ENCODE data around the gene BANP. TPM values are rescaled to one million over a fixed set of nuclear protein-coding genes. Genes with fewer than 3 reads are reported as not detected.

The BANP gene
- polyA plus RNA-seq, 6 donors from 2014 or later: 24.3 to 40.1 (median 28.5) TPM

DNA sequence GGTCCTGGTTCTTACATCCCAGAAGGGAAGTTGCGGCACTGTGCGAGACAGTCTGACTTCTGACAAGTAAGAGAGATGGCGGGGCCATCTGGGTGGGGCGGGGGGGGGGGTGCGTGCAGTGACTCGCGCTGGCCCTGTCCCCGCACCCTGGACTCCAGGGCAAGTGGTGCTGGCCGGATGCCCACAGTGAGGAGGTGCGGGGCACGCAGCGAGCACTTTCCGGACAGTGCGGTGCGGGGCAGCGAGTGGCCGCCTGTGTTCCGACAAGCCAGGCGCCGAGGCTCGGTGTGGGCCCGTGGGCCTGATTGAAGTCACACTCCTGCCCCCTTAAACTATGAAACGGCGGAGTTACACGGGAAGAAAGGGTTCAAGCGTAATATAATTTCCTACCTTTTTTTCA, 106.4 kb downstream of the BANP start:
- H3K4me1 Mint-ChIP-seq: peaks cover 0 to 5% (median 0%) of the 10 kb centered on the region in 3 donors
- no peak for ATAC-seq (ENCODE audit: low read depth in 2 of 2)

DNA sequence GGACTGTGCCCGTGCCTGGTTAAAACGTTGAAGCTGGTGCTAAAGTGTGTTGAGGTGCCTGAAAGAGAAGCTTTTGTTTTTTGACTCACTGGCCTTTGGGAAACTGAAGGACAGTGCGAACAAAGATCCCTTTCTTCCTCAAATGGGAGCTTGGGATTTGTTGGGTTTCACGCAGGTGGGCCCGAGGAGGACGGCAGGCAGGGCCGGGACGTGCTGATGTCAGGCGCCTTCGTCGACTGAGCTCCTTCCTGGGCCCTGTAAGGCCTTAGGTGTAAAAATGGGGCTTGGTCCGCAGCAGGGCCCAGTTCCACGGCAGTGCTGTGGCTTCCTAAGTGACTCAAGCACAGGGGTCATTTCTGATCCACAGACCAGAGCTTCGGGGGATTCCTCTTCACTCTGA, 106.9 kb downstream of the BANP start:
- Mint-ChIP-seq H3K4me1 (peaks cover 0 to 5% (median 0%) of the 10 kb centered on the region in 3 donors), H3K36me3 (no peaks in the 10 kb centered on the region), H3K27ac (peak overlapping the region in 1 of 6 donors; percentile 38), H3K4me3 (no peak overlapping the region), H3K9me3 (no peaks in the 10 kb centered on the region), H3K27me3 (no peaks in the 10 kb centered on the region)
- no peak for DNase-seq
- no peak for ATAC-seq (ENCODE audit: low read depth in 2 of 2)

More for the DNA sequence above, 106.4 kb downstream of the BANP start:
- no peaks in the 10 kb centered on the region for H3K27me3 Mint-ChIP-seq
- no peaks in the 10 kb centered on the region for H3K36me3 Mint-ChIP-seq
- H3K9me3 Mint-ChIP-seq: no peaks in the 10 kb centered on the region
- H3K27ac Mint-ChIP-seq: no peak overlapping the region
- no peak for DNase-seq
- H3K4me3 Mint-ChIP-seq: no peak overlapping the region

DNA sequence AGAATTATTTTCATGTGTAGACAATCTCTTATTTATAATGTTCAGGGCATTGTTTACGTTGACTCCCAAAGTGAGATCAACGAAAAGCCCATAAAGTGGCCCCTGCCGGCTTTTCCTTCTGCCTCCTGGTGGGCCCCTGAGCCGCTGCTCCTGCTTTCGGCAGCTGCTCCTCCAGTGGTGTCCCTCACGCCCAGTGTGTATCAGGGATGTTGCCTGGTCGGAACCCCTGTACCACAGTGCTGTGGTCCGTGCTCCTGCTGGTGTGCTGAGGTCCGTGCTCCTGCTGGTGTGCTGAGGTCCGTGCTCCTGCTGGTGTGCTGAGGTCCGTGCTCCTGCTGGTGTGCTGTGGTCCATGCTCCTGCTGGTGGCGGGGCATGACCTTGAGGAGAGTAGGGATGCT, 107.6 kb downstream of the BANP start:
- ATAC-seq (ENCODE audit: low read depth in 2 of 2): no peak
- peaks cover 0 to 6% (median 0%) of the 10 kb centered on the region in 3 donors for H3K4me1 Mint-ChIP-seq
- no peak overlapping the region for H3K4me3 Mint-ChIP-seq
- H3K27ac Mint-ChIP-seq: no peak overlapping the region
- no peak for DNase-seq
- peaks cover 0 to 5% of the 10 kb centered on the region in 2 donors for H3K36me3 Mint-ChIP-seq
- H3K9me3 Mint-ChIP-seq: no peaks in the 10 kb centered on the region
- H3K27me3 Mint-ChIP-seq: no peaks in the 10 kb centered on the region

DNA sequence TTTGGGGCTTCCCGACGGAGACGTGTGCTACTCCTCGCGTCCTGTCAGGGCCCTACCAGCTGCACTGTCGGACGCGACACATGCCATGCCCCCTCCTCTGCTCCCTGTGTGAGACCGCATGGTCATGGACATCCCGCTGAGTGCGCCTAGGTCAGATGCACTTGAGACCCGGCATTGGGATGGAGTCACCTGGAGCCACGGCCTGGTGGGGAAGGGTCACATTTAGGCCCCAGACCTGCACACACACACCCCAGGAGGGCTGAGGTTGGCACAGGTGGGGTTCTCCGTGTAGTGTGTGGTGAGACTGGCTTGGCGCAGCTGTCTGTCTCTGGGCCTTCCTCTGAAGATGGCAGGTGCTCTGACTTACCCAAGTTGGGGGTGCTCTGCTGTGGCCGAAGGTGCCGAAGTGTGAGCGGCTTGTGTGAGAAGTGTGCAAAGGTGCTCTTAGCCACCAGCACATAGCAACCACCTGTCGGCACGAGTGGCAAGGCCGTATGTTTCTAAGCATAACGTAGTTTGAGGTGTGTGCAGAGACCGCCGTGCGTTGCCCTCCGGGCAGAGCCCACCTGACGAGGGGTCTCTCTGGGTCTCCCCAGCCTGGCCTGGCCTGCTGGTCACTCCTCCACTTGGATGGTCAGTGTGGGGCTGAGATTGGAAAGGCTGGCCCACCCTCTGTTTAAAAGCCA, 108.6 kb downstream of the BANP start:
- Mint-ChIP-seq H3K4me1 (peaks cover 0 to 8% (median 0%) of the 10 kb centered on the region in 3 donors), H3K9me3 (no peaks in the 10 kb centered on the region), H3K4me3 (peak overlapping the region in 1 of 8 donors; percentile 30), H3K27me3 (no peaks in the 10 kb centered on the region), H3K27ac (peak overlapping the region in 1 of 6 donors; percentile 16), H3K36me3 (peaks cover 0 to 5% of the 10 kb centered on the region in 2 donors)
- ATAC-seq (ENCODE audit: low read depth in 2 of 2): no peak
- no peak for DNase-seq

DNA sequence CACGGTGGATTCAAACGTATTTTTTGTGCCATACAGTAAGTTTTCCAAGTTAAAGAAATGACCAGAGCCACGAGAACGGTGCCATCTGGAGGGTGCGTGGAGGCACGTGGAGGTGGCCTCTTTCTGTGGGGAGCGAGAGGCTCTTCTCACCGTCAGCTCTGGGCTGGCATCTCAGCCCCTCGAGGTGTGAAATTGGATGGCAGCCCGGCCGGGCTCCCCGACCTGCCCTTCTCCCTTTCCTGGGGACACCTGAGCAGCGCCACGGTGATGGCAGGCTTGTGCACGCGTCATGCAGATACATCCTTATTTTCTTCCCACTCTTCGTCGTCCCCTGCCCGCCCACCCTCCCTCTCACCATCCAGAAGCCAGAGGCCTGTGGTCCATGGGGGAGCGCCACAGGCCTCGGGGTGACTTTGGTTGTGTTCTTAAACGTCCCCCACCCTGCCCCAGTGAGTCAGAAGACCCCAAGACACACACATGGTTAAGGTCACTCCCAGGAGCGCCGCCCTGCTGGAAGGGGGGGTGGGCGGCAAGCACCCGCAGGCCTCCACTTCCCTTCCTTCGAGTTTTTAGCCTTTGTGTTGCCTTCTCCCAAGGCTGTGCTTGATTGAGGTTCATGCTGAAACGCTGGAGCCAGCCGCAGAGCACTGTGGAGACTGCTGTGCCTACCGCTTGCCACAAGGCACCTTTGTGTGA, 109.4 kb downstream of the BANP start:
- H3K9me3 Mint-ChIP-seq: no peaks in the 10 kb centered on the region
- no peaks in the 10 kb centered on the region for H3K27me3 Mint-ChIP-seq
- no peak overlapping the region for H3K4me3 Mint-ChIP-seq
- ATAC-seq (ENCODE audit: low read depth in 2 of 2): no peak
- peaks cover 3 to 8% (median 5%) of the 10 kb centered on the region in 3 donors for H3K4me1 Mint-ChIP-seq
- no peak overlapping the region for H3K27ac Mint-ChIP-seq
- peaks cover 0 to 5% of the 10 kb centered on the region in 2 donors for H3K36me3 Mint-ChIP-seq
- DNase-seq: no peak

DNA sequence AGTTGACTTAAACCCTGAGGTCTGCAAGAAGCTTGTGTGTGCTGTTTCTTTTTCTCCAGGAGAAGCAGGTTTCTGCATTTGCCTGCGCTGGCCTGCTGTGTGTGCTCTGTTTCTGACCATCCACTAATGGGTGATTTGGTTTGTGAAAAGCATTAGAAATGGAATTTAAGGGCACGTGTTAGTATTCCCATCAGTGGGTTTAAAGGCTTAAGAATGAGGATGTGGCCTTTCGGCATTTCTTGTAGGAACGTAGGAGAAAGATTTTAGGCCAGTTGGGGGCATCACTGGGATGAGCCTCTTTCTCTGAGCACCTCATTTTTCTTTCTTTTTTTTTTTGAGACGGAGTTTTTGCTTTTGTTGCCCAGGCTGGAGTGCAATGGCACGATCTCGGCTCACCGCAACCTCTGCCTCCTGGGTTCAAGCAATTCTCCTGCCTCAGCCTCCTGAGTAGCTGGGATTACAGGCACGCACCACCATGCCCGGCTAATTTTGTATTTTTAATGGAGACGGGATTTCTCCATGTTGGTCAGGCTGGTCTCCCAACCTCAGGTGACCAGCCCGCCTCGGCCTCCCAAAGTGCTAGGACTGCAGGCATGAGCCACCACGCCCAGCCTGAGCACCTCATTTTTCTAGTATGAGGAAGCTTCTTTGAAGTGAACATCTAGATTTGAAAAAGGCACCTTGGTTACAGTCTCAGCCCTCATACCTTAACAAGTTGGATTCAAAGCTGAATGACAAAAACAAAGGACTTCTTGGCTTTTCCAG, 110.3 kb downstream of the BANP start:
- ATAC-seq (ENCODE audit: low read depth in 2 of 2) (no peak), DNase-seq (no peak)
- Mint-ChIP-seq H3K4me3 (no peak overlapping the region), H3K27me3 (no peaks in the 10 kb centered on the region), H3K4me1 (peaks cover 3 to 12% (median 9%) of the 10 kb centered on the region in 3 donors), H3K9me3 (no peaks in the 10 kb centered on the region), H3K36me3 (peaks cover 0 to 5% of the 10 kb centered on the region in 2 donors), H3K27ac (peak overlapping the region in 2 of 6 donors; percentile 7 to 44)

DNA sequence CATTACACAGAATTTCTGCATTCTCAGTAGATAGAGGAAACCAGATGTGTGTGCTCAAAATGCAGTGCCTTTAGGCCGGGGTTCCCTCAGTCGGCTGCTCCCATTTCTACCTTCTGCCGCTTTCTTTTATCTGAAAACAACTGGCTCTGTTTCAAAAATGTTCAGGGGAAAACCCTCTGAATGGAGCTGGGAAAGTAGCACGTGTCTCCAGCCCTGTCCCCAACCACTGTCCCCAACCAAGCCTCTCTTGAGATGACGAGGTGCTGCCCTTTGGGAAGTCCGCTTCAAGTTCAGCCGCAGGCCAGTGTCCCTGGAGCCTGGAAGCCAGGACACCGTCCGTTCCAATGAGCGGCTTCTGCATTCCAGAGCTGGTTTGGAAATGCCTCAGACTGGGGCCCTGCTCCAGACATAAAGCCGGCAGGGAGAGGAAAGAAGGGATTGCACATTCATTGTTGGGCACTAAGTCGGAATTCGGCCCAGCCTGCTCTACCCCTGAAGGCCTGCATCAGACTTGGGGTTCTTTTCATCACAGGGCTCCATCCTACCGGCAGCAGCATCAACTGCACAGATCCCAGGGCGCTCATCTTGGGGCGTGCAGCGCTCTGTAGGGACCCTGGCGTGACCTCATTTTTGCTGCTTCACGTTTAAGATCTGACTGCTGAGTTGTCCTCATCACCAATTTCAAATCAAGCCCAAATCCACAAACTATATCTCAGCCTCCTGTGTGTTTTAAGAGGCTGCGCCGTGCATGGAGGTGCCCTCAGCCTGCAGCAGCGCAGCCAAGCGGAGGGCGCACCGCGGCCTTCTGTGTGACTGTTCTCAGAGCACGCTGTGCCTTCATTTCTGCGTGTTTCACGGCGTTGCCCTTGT, 111.3 kb downstream of the BANP start:
- Mint-ChIP-seq H3K27me3 (no peaks in the 10 kb centered on the region), H3K27ac (no peak overlapping the region), H3K9me3 (no peaks in the 10 kb centered on the region), H3K36me3 (peaks cover 0 to 5% of the 10 kb centered on the region in 2 donors), H3K4me3 (no peak overlapping the region), H3K4me1 (peaks cover 6 to 23% (median 16%) of the 10 kb centered on the region in 3 donors)
- no peak for DNase-seq
- no peak for ATAC-seq (ENCODE audit: low read depth in 2 of 2)

DNA sequence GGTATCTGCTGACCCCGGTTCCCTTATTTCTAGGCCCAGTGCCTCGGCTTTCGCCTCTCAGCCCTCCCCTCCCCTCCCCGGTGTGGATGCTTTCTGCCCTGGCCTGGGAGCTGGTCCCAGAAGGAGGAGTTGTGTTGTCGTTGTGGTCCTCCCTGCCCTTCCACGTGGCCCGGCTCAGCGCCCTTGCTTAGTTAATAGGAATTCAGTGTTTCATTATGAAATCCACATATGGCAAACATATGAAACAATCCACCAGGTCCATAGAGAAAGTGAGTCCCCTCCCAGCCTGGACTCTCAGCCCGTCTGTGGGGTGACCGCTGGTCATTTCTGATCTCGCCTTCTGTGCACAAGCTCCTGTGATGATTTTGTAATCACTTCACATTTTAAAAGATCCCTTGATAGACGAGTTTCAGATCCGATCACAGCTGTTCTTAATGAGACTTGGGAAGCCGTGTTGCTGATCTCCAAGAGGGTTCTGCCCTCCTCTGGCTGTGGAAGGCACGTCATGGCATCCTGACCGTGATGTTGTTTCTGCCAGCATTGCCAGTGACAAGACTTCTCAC, 112.1 kb downstream of the BANP start:
- peak overlapping the region in 4 of 6 donors; percentile 3 to 72 (median 49) for H3K27ac Mint-ChIP-seq
- H3K4me3 Mint-ChIP-seq: no peak overlapping the region
- H3K27me3 Mint-ChIP-seq: no peaks in the 10 kb centered on the region
- DNase-seq: no peak
- peaks cover 0 to 5% of the 10 kb centered on the region in 2 donors for H3K36me3 Mint-ChIP-seq
- H3K4me1 Mint-ChIP-seq: peaks cover 13 to 30% (median 23%) of the 10 kb centered on the region in 3 donors
- no peak for ATAC-seq (ENCODE audit: low read depth in 2 of 2)
- H3K9me3 Mint-ChIP-seq: no peaks in the 10 kb centered on the region

DNA sequence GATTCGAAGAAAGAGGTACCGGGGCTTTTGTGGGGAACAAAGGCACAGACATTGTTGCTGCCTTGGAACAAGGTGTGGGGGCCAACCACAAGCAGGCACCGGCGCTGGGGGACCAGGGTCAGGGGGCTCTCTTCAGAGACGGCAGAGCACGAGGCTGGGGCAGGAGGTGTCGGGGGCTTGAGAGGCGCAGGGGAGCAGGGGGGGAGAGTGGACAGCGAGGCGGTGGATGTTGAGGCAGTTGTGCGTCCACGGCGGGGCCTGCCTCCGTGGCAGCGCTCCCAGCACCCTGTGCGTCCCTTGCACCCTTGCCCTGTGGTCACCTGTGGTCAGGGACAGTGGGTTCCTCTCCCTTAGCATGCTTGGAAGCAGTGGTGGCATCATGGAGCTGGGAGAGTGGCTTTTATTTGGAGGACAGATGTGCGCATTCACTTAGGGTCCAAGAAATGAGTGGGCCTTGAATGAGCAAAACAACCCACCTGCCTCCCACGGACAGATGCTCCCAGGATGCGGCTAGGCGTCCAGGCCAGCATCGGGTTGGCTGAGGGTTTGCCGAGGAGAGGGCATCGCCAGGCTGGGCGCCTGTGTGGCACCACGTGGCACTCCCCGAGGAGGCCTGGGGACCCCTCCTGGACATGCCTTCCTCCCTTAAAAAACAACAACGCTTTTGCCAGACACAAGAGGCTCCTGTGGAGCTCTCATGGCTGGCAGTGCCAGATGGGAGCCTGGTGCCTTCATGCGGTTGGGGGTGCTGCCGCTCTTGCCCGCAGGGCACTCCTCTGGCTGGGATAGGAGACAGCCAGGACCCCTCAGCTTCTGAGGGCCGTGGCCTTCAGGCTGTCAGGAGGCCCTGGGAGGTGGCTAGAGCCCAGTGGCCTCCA, 113.0 kb downstream of the BANP start:
- ATAC-seq (ENCODE audit: low read depth in 2 of 2) (no peak), DNase-seq (no peak)
- Mint-ChIP-seq H3K27ac (peak overlapping the region in 3 of 6 donors; percentile 62 to 87 (median 78)), H3K9me3 (no peaks in the 10 kb centered on the region), H3K4me3 (no peak overlapping the region), H3K4me1 (peaks cover 17 to 38% (median 33%) of the 10 kb centered on the region in 3 donors), H3K36me3 (peaks cover 0 to 5% of the 10 kb centered on the region in 2 donors), H3K27me3 (no peaks in the 10 kb centered on the region)

DNA sequence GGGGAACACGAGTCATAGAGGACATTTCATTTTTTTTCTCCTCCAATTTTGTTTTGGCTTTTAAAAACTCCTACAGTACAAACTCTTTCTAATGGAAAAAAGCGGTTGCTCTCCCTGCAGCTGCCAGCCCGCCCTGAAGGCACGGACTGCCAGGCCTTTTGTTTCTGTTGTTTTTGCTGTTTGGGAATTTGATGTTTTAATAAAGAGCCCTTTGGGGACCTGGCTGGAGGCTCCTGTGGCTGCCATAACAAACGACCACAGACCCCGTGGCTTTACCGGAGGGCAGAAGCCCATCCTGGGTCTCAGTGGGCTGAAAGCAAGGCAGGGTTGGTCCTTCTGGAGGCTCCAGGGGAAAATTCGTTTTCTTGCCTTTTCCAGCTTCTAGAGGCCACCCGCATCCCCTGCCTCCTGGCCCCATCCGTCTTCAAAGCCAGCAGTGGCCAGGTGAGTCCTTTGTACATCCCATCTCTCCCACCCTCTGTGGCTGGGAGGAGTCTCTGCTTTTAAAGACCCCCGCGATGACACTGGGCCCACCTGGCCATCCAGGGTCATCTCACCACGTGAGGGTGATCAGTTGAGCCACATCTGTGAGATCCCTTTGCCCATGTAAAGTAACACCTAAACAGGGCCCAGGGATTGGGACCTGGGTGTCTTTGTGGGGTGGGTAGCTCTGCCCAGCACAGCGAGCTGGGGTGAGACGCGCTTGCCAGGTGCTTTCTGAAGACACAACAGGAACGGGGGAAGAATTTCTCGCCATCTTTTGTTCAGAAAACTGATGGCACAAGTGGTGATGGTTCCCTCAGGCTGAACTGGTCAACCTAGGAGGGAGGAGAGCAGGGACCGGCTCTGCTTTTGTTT, 113.9 kb downstream of the BANP start:
- Mint-ChIP-seq H3K27me3 (no peaks in the 10 kb centered on the region), H3K9me3 (no peaks in the 10 kb centered on the region), H3K27ac (peak overlapping the region in 4 of 6 donors; percentile 76 to 99 (median 88)), H3K4me3 (peak overlapping the region in 2 of 8 donors; percentile 52 to 57), H3K4me1 (peaks cover 25 to 47% (median 42%) of the 10 kb centered on the region in 3 donors), H3K36me3 (peaks cover 0 to 8% of the 10 kb centered on the region in 2 donors)
- DNase-seq (no peak), ATAC-seq (ENCODE audit: low read depth in 2 of 2) (no peak)

DNA sequence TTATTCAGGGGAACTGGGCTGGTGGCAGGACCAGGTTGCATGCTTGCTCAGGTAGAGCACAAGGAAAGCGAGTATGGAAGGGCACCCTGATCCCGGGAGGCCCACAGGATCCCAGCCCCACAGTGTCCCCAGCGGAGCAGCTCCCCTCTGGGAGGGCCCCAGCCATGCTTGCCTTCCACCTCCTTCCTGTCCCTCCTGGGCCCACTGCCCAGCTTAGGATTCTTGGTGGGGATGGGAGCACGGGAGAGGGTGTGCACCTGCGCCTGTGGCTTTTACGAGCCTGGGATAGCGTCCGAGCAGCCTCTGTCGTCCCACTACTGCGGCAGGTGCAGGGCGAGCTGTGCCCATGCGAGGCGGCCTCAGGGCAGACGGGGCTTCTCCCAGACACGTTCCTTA, 114.5 kb downstream of the BANP start:
- no peaks in the 10 kb centered on the region for H3K9me3 Mint-ChIP-seq
- H3K4me3 Mint-ChIP-seq: peak overlapping the region in 1 of 8 donors; percentile 57
- ATAC-seq (ENCODE audit: low read depth in 2 of 2) (no peak), DNase-seq (no peak)
- peaks cover 28 to 53% (median 48%) of the 10 kb centered on the region in 3 donors for H3K4me1 Mint-ChIP-seq
- H3K27me3 Mint-ChIP-seq: no peaks in the 10 kb centered on the region
- peak overlapping the region in 4 of 6 donors; percentile 76 to 99 (median 88) for H3K27ac Mint-ChIP-seq
- H3K36me3 Mint-ChIP-seq: peaks cover 0 to 11% of the 10 kb centered on the region in 2 donors
